HCT116 (cell line): ENCODE data around the gene CELF1. TPM values are rescaled to one million over a fixed set of nuclear protein-coding genes. Genes with fewer than 3 reads are reported as not detected.

Experiments
- ATAC-seq: fragments of 200-7000 bp; cut with Tn5 transposase; 2 replicates; pipeline ENCODE4 v1.9.1; 2020; ENCODE audit warnings: mild to moderate bottlenecking, moderate library complexity
- BruUV-seq: library from RNA; stranded (reverse); fragments of 400-500 nt; replicated peaks from 2 replicates; lab custom pipeline; 2021; lab: Mats Ljungman, UMichigan
- CTCF ChIA-PET: fragments of 300-600 bp; sonication (Branson Sonifier 250); formaldehyde crosslinking; loops from one replicate; lab custom pipeline; 2021; ENCODE audit warnings: antibody characterized with exemption; lab: Charles Lee
- POLR2A ChIA-PET: fragments of 300-600, 350-600 bp; sonication (Branson Sonifier 250); formaldehyde crosslinking; loops from one replicate; lab custom pipeline; 2021; ENCODE audit warnings: antibody characterized with exemption; lab: Charles Lee
- RAD21 ChIA-PET, 2 experiments: fragments of 300-600 bp; sonication (Branson Sonifier 250); formaldehyde crosslinking; loops; one replicate each; lab custom pipeline; 2023; ENCODE audit warnings: low total read pairs in 2 of 2; ENCODE audit not compliant: uncharacterized antibody in 2 of 2, unreplicated experiment in 2 of 2, low non-redundant PET in 1 of 2; lab: Charles Lee
- DNase-seq: peaks from one replicate; pipeline ENCODE4 v3.0.0-alpha.2; 2010; ENCODE audit warnings: low read depth, low spot score
- H2AFZ ChIP-seq: fragments of 200-600 bp; shearing (Covaris generic), sonication (generic); 2 replicates; pipeline ENCODE4 v1.6.1; 2017; ENCODE audit warnings: low read depth, mixed run types, mixed read lengths, antibody characterized with exemption, low read length; ENCODE audit not compliant: poor library complexity, severe bottlenecking
- H3K27ac ChIP-seq: 2 replicates; pipeline ENCODE4 v1.5.1; 2012; ENCODE audit warnings: low read depth, low read length
- H3K27me3 ChIP-seq: fragments of 200-600 bp; sonication (generic); 2 replicates; pipeline ENCODE4 v1.6.1; 2016; ENCODE audit warnings: mixed run types, low read length, mixed read lengths; ENCODE audit not compliant: insufficient read depth
- H3K36me3 ChIP-seq, 2 experiments: fragments of 200-500 bp in 1 of 2; fragments of 200-600 bp in 1 of 2; sonication (Bioruptor generic) in 1 of 2; sonication (generic) in 1 of 2; 2 replicates each; pipeline versions ENCODE4 v1.5.1 to v1.6.1; 2014 to 2016; ENCODE audit warnings: low read length in 2 of 2, inconsistent platforms in 1 of 2, mixed read lengths in 1 of 2, mixed run types in 1 of 2; ENCODE audit not compliant: insufficient read depth in 2 of 2, control insufficient read depth in 1 of 2
- H3K4me1 ChIP-seq, 2 experiments: fragments of 200-600 bp in 1 of 2; sonication (generic) in 1 of 2; 2 replicates each; pipeline versions ENCODE4 v1.5.1 to v1.6.1; 2012 to 2017; ENCODE audit warnings: low read length in 2 of 2, inconsistent platforms in 1 of 2, mild to moderate bottlenecking in 1 of 2, mixed read lengths in 1 of 2, mixed run types in 1 of 2, moderate library complexity in 1 of 2; ENCODE audit not compliant: insufficient read depth in 2 of 2, control insufficient read depth in 1 of 2
- H3K4me2 ChIP-seq: fragments of 200-600 bp; sonication (generic); 2 replicates; pipeline ENCODE4 v1.6.1; 2017; ENCODE audit warnings: mixed run types, low read length, mixed read lengths
- H3K4me3 ChIP-seq, 2 experiments: fragments of 200-600 bp in 1 of 2; sonication (generic) in 1 of 2; replicated peaks in 1 of 2; 2 replicates each; pipeline ENCODE4 v1.5.1; 2011 to 2016; ENCODE audit warnings: low read length in 2 of 2, control low read depth in 1 of 2, low read depth in 1 of 2, mild to moderate bottlenecking in 1 of 2, mixed read lengths in 1 of 2, mixed run types in 1 of 2
- H3K79me2 ChIP-seq: fragments of 200-600 bp; sonication (generic); 2 replicates; pipeline ENCODE4 v1.6.1; 2017; ENCODE audit warnings: mild to moderate bottlenecking, mixed run types, low read length, moderate library complexity, mixed read lengths; ENCODE audit not compliant: insufficient read depth
- H3K9ac ChIP-seq: fragments of 200-600 bp; sonication (generic); 2 replicates; pipeline ENCODE4 v1.6.1; 2016; ENCODE audit warnings: low read length, mixed read lengths
- H3K9me2 ChIP-seq: fragments of 200-600 bp; sonication (generic), shearing (Covaris generic); 2 replicates; pipeline ENCODE4 v1.6.1; 2017; ENCODE audit warnings: mixed run types, mild to moderate bottlenecking, moderate library complexity; ENCODE audit not compliant: insufficient read depth
- H3K9me3 ChIP-seq, 2 experiments: fragments of 200-500 bp in 1 of 2; fragments of 200-600 bp in 1 of 2; sonication (Bioruptor generic) in 1 of 2; sonication (generic) in 1 of 2; 2 replicates each; pipeline ENCODE4 v1.6.1; 2014 to 2017; ENCODE audit warnings: low read length in 2 of 2, mixed read lengths in 2 of 2, inconsistent platforms in 1 of 2, low read depth in 1 of 2, mild to moderate bottlenecking in 1 of 2, mixed run types in 1 of 2, moderate library complexity in 1 of 2; ENCODE audit not compliant: control insufficient read depth in 1 of 2, insufficient read depth in 1 of 2
- H4K20me1 ChIP-seq: fragments of 200-600 bp; sonication (generic), shearing (Covaris generic); 2 replicates; pipeline ENCODE4 v1.6.1; 2017; ENCODE audit warnings: mixed run types, mild to moderate bottlenecking, moderate library complexity; ENCODE audit not compliant: insufficient read depth
- CBX3 ChIP-seq: IDR thresholded peaks from 2 replicates; pipeline ENCODE4 v1.6.1; 2012; ENCODE audit warnings: low read depth
- CEBPB ChIP-seq: IDR thresholded peaks from 2 replicates; pipeline ENCODE4 v1.6.1; 2012; ENCODE audit warnings: low read depth
- EGR1 ChIP-seq: IDR thresholded peaks from 2 replicates; pipeline ENCODE4 v1.6.1; 2012; ENCODE audit warnings: low read depth
- ELF1 ChIP-seq: IDR thresholded peaks from 2 replicates; pipeline ENCODE4 v1.6.1; 2012; ENCODE audit warnings: low read depth, borderline replicate concordance
- EZH2 ChIP-seq: fragments of 200-600 bp; sonication (generic); IDR thresholded peaks from 2 replicates; pipeline ENCODE4 v1.6.1; 2017; ENCODE audit warnings: antibody characterized with exemption, mixed run types
- FOSL1 ChIP-seq: IDR thresholded peaks from 2 replicates; pipeline ENCODE4 v1.6.1; 2012; ENCODE audit warnings: low read depth
- JUND ChIP-seq: IDR thresholded peaks from 2 replicates; pipeline ENCODE4 v1.6.1; 2012
- POLR2A ChIP-seq: IDR thresholded peaks from 2 replicates; pipeline ENCODE4 v1.7.0; 2011; ENCODE audit warnings: borderline replicate concordance; ENCODE audit not compliant: insufficient read depth, insufficient read length; ENCODE audit errors: extremely low read depth
- RAD21 ChIP-seq: IDR thresholded peaks from 2 replicates; pipeline ENCODE4 v1.6.1; 2012; ENCODE audit warnings: low read depth, mild to moderate bottlenecking
- SIN3A ChIP-seq: IDR thresholded peaks from 2 replicates; pipeline ENCODE4 v1.6.1; 2012; ENCODE audit warnings: low read depth
- SP1 ChIP-seq: IDR thresholded peaks from 2 replicates; pipeline ENCODE4 v1.6.1; 2012; ENCODE audit warnings: low read depth
- YY1 ChIP-seq: IDR thresholded peaks from 2 replicates; pipeline ENCODE4 v1.6.1; 2011; ENCODE audit warnings: low read length, low read depth, moderate library complexity, mild to moderate bottlenecking; ENCODE audit not compliant: insufficient replicate concordance; ENCODE audit errors: extremely low read depth
- intact Hi-C: fragments of 100-400 bp; cut with micrococcal nuclease; formaldehyde crosslinking; loops from 2 replicates; pipeline ENCODE4 v1.10.0; 2022
- total RNA-seq: library from RNA; stranded (reverse); gene quantifications from one replicate; pipeline ENCODE4 v1.2.1, GENCODE V29; 2021; ENCODE audit not compliant: unreplicated experiment
- TF ChIP-seq, protein P1 (sequence below), 3 experiments: fragments of 200-600 bp in 1 of 3; sonication (generic) in 1 of 3; IDR thresholded peaks in 2 of 3; conservative IDR thresholded peaks in 1 of 3; 2 replicates each; pipeline ENCODE4 v1.5.1; 2012 to 2017; ENCODE audit warnings: low read depth in 2 of 3, low read length in 2 of 3, antibody characterized with exemption in 1 of 3, borderline replicate concordance in 1 of 3, control low read depth in 1 of 3, mild to moderate bottlenecking in 1 of 3, mixed read lengths in 1 of 3, mixed run types in 1 of 3, moderate library complexity in 1 of 3; ENCODE audit not compliant: insufficient read depth in 1 of 3
- TF ChIP-seq, protein P2 (sequence below): IDR thresholded peaks from 2 replicates; pipeline ENCODE4 v1.6.1; 2012
- TF ChIP-seq, protein P3 (sequence below): IDR thresholded peaks from 2 replicates; pipeline ENCODE4 v1.6.1; 2012
- TF ChIP-seq, protein P4 (sequence below): IDR thresholded peaks from 2 replicates; pipeline ENCODE4 v1.6.1; 2011; ENCODE audit warnings: mild to moderate bottlenecking, low read length, moderate library complexity; ENCODE audit not compliant: insufficient replicate concordance; ENCODE audit errors: extremely low read depth

The CELF1 gene
- total RNA-seq, 1 experiment from 2014 or later: 133 TPM

DNA sequence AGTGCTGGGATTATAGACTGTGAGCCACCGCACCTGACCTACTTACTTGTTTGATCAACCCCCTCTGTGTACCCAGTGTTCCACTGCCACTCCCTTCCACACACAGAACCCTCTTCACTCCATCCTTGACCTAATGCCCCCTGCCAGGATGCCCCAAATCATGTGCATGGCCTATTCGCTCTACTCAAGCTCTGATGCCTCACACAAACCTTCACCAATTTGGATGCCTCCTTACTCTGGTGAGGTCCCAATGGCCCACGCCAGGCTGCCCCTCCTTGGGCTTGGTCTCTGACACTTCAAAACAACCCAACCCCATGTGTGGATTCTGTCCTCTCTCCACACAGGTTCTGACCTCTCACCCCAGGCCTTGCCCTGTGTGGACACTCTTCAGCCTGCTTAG, 117.2 kb downstream of the CELF1 start:
- no peak overlapping the region for H3K9ac ChIP-seq
- ChIA-PET CTCF (no interaction called here), RAD21 (no interaction called here)
- no peak overlapping the region for H3K4me2 ChIP-seq
- intact Hi-C loops: no loop called here
- H3K9me2 ChIP-seq: no peaks in the 10 kb centered on the region
- BruUV-seq: no TSS peak
- H3K4me3 ChIP-seq: no peak overlapping the region
- no peak overlapping the region for H3K27ac ChIP-seq
- no peak for TF ChIP-seq JUND
- TF ChIP-seq FOSL1: no peak
- TF ChIP-seq, protein P1, sequence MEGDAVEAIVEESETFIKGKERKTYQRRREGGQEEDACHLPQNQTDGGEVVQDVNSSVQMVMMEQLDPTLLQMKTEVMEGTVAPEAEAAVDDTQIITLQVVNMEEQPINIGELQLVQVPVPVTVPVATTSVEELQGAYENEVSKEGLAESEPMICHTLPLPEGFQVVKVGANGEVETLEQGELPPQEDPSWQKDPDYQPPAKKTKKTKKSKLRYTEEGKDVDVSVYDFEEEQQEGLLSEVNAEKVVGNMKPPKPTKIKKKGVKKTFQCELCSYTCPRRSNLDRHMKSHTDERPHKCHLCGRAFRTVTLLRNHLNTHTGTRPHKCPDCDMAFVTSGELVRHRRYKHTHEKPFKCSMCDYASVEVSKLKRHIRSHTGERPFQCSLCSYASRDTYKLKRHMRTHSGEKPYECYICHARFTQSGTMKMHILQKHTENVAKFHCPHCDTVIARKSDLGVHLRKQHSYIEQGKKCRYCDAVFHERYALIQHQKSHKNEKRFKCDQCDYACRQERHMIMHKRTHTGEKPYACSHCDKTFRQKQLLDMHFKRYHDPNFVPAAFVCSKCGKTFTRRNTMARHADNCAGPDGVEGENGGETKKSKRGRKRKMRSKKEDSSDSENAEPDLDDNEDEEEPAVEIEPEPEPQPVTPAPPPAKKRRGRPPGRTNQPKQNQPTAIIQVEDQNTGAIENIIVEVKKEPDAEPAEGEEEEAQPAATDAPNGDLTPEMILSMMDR (IDR thresholded peaks at IDR 0.05 in 2 of 3, conservative IDR thresholded peaks at IDR 0.05 in 1 of 3; ENCODE audit: borderline replicate concordance in 1 of 3, insufficient read depth in 1 of 3, low read depth in 2 of 3, low read length in 2 of 3): no peak
- TF ChIP-seq, protein P2, sequence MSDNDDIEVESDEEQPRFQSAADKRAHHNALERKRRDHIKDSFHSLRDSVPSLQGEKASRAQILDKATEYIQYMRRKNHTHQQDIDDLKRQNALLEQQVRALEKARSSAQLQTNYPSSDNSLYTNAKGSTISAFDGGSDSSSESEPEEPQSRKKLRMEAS: no peak
- TF ChIP-seq, all 23 proteins: peak for 0
- no peaks in the 10 kb centered on the region for H3K27me3 ChIP-seq
- POLR2A ChIA-PET: no interaction called here
- no peaks in the 10 kb centered on the region for H3K9me3 ChIP-seq
- no peaks in the 10 kb centered on the region for H3K79me2 ChIP-seq
- H2AFZ ChIP-seq: no peak overlapping the region
- ATAC-seq: no peak
- no peaks in the 10 kb centered on the region for H4K20me1 ChIP-seq
- DNase-seq: no peak
- H3K36me3 ChIP-seq: no peaks in the 10 kb centered on the region
- no peaks in the 10 kb centered on the region for H3K4me1 ChIP-seq

DNA sequence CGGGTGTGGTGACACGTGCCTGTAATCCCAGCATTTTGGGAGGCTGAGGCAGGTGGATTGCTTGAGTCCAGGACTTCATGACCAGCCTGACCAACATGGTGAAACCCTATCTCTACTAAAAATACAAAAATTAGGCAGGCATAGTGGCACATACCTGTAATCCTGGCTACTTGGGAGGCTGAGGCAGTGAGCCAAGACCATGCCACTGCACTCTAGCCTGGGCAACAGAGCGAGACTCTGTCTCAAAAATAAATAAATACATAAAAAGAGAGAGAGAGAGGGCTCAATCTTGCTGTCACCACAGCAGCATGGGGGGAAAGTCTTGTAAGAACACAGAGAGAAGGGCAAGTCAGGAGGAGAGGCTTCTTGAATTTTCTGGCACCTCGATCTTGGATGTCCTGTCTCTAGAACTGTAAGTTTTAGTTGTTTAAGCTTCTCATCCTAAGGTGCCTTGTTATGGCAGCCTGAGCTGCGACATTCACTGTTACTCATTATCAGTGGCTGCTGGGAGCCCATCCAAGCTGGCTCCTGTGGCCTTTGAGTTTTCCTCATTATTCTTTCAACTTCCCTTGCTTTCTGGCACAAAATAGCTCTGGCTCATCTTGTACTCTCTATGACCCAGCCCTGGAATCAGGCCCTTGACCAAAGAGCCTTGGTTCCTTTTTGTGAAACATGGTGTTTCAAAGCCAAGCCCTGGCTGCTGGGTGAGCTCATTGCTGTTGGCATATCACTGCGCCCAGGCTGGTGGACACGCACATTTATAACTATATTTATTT, 118.7 kb downstream of the CELF1 start:
- ChIA-PET POLR2A (no interaction called here), CTCF (no interaction called here), RAD21 (no interaction called here)
- Histone ChIP-seq H3K9ac (no peak overlapping the region), H3K27me3 (no peaks in the 10 kb centered on the region), H2AFZ (no peak overlapping the region), H3K9me2 (no peaks in the 10 kb centered on the region), H3K79me2 (no peaks in the 10 kb centered on the region), H3K4me1 (no peaks in the 10 kb centered on the region), H3K4me2 (no peak overlapping the region), H4K20me1 (no peaks in the 10 kb centered on the region), H3K4me3 (no peak overlapping the region), H3K9me3 (no peaks in the 10 kb centered on the region), H3K27ac (no peak overlapping the region), H3K36me3 (no peaks in the 10 kb centered on the region)
- ATAC-seq: no peak
- intact Hi-C loops: no loop called here
- no peak for DNase-seq
- no TSS peak for BruUV-seq
- TF ChIP-seq SIN3A (no peak), ELF1 (no peak), EGR1 (no peak), YY1 (no peak), SP1 (no peak), POLR2A (no peak), CBX3 (no peak), CEBPB (no peak), RAD21 (no peak), EZH2 (no peak)
- TF ChIP-seq, protein P3, sequence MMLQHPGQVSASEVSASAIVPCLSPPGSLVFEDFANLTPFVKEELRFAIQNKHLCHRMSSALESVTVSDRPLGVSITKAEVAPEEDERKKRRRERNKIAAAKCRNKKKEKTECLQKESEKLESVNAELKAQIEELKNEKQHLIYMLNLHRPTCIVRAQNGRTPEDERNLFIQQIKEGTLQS: no peak
- TF ChIP-seq, protein P4, sequence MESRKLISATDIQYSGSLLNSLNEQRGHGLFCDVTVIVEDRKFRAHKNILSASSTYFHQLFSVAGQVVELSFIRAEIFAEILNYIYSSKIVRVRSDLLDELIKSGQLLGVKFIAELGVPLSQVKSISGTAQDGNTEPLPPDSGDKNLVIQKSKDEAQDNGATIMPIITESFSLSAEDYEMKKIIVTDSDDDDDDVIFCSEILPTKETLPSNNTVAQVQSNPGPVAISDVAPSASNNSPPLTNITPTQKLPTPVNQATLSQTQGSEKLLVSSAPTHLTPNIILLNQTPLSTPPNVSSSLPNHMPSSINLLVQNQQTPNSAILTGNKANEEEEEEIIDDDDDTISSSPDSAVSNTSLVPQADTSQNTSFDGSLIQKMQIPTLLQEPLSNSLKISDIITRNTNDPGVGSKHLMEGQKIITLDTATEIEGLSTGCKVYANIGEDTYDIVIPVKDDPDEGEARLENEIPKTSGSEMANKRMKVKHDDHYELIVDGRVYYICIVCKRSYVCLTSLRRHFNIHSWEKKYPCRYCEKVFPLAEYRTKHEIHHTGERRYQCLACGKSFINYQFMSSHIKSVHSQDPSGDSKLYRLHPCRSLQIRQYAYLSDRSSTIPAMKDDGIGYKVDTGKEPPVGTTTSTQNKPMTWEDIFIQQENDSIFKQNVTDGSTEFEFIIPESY: no peak
- TF ChIP-seq, protein P2: no peak
